LNCAP (cell line): ENCODE results near the gene GRAMD1A.

Source experiments
- TF ChIP-seq, protein P1 (sequence below): fragments of 450-650 bp; IDR thresholded peaks from 2 replicates; pipeline ENCODE4 v1.5.1; 2017; ENCODE audit warnings: mild to moderate bottlenecking

Gene GRAMD1A

DNA sequence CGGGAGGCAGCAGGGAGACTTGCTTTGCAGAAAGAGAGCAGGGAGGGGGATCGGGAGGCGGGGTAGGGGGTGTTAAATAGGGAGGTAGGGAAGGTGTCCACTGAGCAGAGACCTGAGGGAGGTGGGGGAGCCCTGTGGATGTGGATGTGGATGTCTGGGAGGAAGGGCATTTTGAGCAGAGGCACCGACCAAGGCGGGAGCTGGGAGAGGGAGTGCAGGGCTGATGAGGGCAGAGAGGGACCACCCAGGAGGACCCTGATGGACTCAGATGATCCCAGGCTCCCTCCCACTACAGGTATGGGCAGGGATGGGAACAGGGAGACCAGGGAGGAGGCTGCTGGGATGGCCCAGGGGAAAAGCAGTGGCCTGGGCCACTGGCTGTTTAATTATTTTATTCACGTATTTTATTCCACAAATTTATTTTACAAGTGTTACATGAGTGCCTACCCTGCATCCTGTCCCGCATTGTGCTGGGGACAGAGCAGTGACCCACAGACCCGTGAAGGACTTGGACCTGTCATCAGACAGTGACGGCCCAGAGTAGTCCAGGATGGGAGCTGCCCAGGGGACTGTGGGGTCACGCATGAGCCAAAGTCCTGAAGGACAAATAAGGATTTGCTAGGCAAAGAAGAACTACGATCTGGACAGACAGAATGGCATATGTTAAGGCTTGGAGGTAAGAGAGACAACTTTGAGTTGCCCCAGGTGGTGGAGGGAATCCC is 5.3 kb downstream of the GRAMD1A start:
- TF ChIP-seq, protein P1, sequence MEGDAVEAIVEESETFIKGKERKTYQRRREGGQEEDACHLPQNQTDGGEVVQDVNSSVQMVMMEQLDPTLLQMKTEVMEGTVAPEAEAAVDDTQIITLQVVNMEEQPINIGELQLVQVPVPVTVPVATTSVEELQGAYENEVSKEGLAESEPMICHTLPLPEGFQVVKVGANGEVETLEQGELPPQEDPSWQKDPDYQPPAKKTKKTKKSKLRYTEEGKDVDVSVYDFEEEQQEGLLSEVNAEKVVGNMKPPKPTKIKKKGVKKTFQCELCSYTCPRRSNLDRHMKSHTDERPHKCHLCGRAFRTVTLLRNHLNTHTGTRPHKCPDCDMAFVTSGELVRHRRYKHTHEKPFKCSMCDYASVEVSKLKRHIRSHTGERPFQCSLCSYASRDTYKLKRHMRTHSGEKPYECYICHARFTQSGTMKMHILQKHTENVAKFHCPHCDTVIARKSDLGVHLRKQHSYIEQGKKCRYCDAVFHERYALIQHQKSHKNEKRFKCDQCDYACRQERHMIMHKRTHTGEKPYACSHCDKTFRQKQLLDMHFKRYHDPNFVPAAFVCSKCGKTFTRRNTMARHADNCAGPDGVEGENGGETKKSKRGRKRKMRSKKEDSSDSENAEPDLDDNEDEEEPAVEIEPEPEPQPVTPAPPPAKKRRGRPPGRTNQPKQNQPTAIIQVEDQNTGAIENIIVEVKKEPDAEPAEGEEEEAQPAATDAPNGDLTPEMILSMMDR: no peak

DNA sequence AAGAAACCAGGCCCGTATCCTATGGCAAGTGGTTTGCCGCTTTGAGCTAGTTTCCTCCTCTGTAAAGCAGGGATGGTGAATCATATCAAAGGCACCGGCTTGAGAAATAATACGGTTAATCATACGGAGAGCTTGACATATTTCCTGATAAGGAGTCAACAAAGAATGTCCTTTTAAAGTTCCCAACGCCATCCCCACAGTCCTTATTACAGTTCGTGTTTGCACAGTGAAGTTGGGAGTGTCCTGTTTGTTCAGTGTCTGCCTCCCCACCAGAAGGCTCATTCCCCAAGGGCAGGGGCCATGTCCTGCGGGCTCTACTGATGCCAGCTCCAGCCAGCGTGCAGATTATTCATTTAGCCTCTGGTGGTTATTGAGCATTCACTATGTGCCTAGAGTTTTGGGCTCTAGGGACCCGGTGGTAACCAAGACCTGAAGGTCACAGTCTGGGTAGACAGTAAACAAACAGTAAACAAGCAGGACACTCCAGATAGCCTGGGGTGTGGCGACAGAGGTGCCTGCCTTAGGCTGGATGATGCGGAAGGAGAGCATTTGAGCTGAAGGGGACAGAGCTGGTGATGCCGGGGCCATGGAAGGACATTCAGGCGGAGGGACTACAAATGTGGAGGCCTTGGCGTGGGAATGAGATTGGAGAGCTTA is 6.3 kb downstream of the GRAMD1A start:
- TF ChIP-seq, protein P1: no peak

DNA sequence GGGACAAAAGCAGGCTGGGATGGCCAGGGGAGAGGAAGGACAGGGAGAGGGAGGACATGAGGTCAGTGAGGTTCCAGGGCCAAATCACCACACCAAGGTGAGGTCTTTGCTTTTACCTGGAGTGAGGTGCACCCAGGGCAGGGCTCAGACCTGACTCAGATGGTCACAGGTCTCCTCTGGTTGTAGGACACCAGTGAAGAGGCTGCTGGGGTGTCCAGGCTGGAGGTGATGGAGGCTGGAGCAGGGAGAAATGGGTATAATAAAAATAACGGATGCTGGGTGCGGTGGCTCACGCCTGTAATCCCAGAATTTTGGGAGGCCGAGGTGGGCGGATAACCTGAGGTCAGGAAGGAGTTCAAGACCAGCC is 6.9 kb downstream of the GRAMD1A start:
- TF ChIP-seq, protein P1: no peak

DNA sequence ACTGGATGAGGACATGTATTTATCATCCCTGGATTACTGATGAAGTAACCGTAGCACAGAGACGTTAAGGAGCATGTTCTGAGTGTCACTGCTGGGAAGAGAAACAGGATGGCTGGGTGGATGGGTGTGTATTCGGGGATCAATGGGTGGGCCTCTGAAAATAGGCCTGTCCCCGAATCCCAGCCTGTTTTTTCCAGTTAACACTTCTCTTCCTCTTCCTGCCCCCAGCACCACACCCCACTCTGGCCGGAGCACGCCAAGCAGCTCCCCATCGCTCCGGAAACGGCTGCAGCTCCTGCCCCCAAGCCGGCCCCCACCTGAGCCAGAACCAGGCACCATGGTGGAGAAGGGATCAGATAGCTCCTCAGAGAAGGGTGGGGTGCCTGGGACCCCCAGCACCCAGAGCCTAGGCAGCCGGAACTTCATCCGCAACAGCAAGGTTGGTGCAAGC is 8.8 kb downstream of the GRAMD1A start:
- TF ChIP-seq, protein P1: no peak

DNA sequence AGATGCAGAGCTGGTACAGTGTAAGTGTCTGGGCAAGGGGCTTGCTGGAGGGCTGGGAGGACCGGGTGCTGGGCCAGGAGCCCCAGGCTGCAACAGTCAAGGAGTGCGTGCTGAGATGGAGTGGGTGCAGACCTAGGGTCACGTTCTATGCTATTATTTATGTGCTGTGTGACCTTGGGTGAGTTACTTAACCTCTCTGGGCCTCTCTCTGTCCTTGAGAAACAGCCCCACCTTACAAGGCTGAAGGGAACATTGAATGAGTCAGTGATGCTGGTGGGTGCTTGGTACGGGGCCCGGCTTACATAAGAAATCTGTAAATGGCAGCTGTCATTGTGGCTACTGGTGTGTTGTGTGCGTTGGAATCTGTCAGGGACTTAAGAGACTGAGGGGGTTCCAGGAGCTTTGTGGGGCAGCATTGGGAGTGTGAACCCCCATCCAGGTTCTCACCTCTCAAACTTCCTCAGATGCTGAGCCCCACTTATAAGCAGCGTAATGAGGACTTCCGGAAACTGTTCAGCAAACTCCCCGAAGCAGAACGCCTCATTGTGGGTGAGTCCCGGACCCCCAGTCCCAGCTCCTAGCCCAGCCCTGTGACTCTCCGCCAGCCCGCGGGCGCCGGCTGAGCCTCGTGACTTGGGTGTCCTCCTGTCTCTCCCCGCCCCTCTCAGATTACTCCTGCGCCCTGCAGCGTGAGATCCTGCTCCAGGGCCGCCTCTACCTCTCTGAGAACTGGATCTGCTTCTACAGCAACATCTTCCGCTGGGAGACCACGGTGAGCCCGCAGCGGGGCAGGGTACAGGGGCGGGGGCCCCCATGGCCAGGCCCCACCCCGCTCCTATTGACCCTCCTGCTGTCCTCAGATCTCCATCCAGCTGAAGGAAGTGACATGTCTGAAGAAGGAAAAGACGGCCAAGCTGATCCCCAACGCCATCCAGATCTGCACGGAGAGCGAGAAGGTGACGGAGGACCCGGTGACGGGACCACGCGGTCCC is 9.6 kb downstream of the GRAMD1A start:
- TF ChIP-seq, protein P1: no peak

DNA sequence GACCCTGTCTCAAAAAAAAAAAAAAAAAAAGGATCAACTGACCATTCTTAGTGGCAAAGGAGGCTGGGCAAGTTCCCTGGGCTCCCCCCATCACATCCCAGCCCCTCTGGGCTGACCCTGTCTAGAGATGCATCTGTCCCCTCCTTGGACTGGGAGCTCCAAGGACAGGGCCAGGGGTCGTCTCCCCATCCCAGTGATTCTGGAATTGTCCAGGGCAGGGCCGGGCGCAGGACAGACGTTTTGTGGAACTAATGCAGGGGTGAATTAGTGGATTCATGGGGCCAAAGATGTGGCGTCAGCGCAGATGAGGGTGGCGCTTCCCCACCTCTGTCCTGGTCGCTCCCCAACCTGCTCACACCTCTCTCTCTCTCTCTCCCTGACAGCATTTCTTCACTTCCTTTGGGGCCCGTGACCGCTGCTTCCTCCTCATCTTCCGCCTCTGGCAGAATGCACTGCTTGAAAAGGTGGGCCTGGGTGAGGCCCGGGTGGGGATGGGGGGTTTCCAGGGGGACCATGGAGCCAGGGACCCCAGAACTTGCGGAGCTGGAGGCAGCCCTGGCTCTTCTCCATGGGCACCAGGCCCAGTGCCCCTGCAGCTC is 11.1 kb downstream of the GRAMD1A start:
- TF ChIP-seq, protein P1: no peak
